Measurements from ENCODE around the gene FBN3. TPM values are rescaled to one million over a fixed set of nuclear protein-coding genes. Genes with fewer than 3 reads are reported as not detected.
A peak's percentile ranks its signal among the peaks of the same experiment; 100 is the strongest.

FBN3 gene
- polyA plus RNA-seq, 1 donor (not counting 4 experiments of a cell fraction or from before 2014, with no cell fraction given): not detected

GRCh38 chr19:8150178-8150865 is 930 bp upstream of the FBN3 start:
- Histone ChIP-seq H3K4me1 (ENCODE audit: control insufficient read depth, extremely low read depth, insufficient read depth, low read length) (peaks cover 10% of the 10 kb centered on the region), H3K4me3 (ENCODE audit: control insufficient read depth in 2 of 3, extremely low read depth in 1 of 3, insufficient read depth in 2 of 3, low read depth in 1 of 3, low read length in 3 of 3) (no peak overlapping the region), H3K9me3 (ENCODE audit: control insufficient read depth, low read depth, low read length) (no peaks in the 10 kb centered on the region), H3K9me1 (ENCODE audit: control insufficient read depth, extremely low read depth, insufficient read depth, low read length) (no peaks in the 10 kb centered on the region), H3K27ac (ENCODE audit: control insufficient read depth, insufficient read depth, low read length) (no peak overlapping the region), H3K9ac (ENCODE audit: control insufficient read depth, extremely low read depth, insufficient read depth, low read length) (no peak overlapping the region), H3K79me2 (ENCODE audit: control insufficient read depth, insufficient read depth, low read length) (no peaks in the 10 kb centered on the region), H4K20me1 (ENCODE audit: control insufficient read depth, extremely low read depth, insufficient read depth, low read length) (no peaks in the 10 kb centered on the region), H3K4me2 (ENCODE audit: control insufficient read depth, extremely low read depth, insufficient read depth, low read depth, low read length) (no peak overlapping the region), H2AFZ (ENCODE audit: control insufficient read depth, low read length) (no peak overlapping the region), H3K27me3 (ENCODE audit: control insufficient read depth, extremely low read depth, insufficient read depth, low read length) (peaks cover 58% of the 10 kb centered on the region), H3K36me3 (ENCODE audit: control insufficient read depth in 2 of 2, extremely low read depth in 1 of 2, insufficient read depth in 2 of 2, low read length in 2 of 2) (no peaks in the 10 kb centered on the region)
- DNase-seq (ENCODE audit: low read depth, low spot score) (no peak), FAIRE-seq (no peak)
- no peak for TF ChIP-seq CTCF (optimal IDR thresholded peaks at IDR 0.05 in 1 of 3, IDR thresholded peaks at IDR 0.05 in 1 of 3, conservative IDR thresholded peaks at IDR 0.05 in 1 of 3; ENCODE audit: extremely low read depth in 1 of 3, insufficient read depth in 2 of 3, low read length in 3 of 3)
- peak; percentile 49 for TF ChIP-seq EZH2 (IDR thresholded peaks at IDR 0.05; ENCODE audit: low read length)
- dilution Hi-C loops (cut with MboI; ENCODE audit: extremely low pct_ligation_motif_present, low sequenced_read_pairs): no loop called here

GRCh38 chr19:8148410-8149260 is 757 bp downstream of the FBN3 start:
- H4K20me1 ChIP-seq (ENCODE audit: control insufficient read depth, extremely low read depth, insufficient read depth, low read length): no peaks in the 10 kb centered on the region
- dilution Hi-C loops (cut with MboI; ENCODE audit: extremely low pct_ligation_motif_present, low sequenced_read_pairs): no loop called here
- TF ChIP-seq CTCF (optimal IDR thresholded peaks at IDR 0.05 in 1 of 3, IDR thresholded peaks at IDR 0.05 in 1 of 3, conservative IDR thresholded peaks at IDR 0.05 in 1 of 3; ENCODE audit: extremely low read depth in 1 of 3, insufficient read depth in 2 of 3, low read length in 3 of 3): no peak
- TF ChIP-seq EZH2 (IDR thresholded peaks at IDR 0.05; ENCODE audit: low read length): peak; percentile 86
- H2AFZ ChIP-seq (ENCODE audit: control insufficient read depth, low read length): no peak overlapping the region
- FAIRE-seq (no peak), DNase-seq (ENCODE audit: low read depth, low spot score) (no peak)
- H3K4me3 ChIP-seq (ENCODE audit: control insufficient read depth in 2 of 3, extremely low read depth in 1 of 3, insufficient read depth in 2 of 3, low read depth in 1 of 3, low read length in 3 of 3): peak overlapping the region in 2 of 3 experiments; percentile 4 to 20
- peaks cover 68% of the 10 kb centered on the region for H3K27me3 ChIP-seq (ENCODE audit: control insufficient read depth, extremely low read depth, insufficient read depth, low read length)
- H3K9ac ChIP-seq (ENCODE audit: control insufficient read depth, extremely low read depth, insufficient read depth, low read length): no peak overlapping the region
- H3K79me2 ChIP-seq (ENCODE audit: control insufficient read depth, insufficient read depth, low read length): no peaks in the 10 kb centered on the region
- peak overlapping the region; percentile 45 for H3K4me2 ChIP-seq (ENCODE audit: control insufficient read depth, extremely low read depth, insufficient read depth, low read depth, low read length)
- no peaks in the 10 kb centered on the region for H3K9me3 ChIP-seq (ENCODE audit: control insufficient read depth, low read depth, low read length)
- H3K27ac ChIP-seq (ENCODE audit: control insufficient read depth, insufficient read depth, low read length): no peak overlapping the region
- no peaks in the 10 kb centered on the region for H3K4me1 ChIP-seq (ENCODE audit: control insufficient read depth, extremely low read depth, insufficient read depth, low read length)
- H3K9me1 ChIP-seq (ENCODE audit: control insufficient read depth, extremely low read depth, insufficient read depth, low read length): no peaks in the 10 kb centered on the region
- H3K36me3 ChIP-seq (ENCODE audit: control insufficient read depth in 2 of 2, extremely low read depth in 1 of 2, insufficient read depth in 2 of 2, low read length in 2 of 2): no peaks in the 10 kb centered on the region

All from keratinocyte (primary cell).